H4 (cell line): Measurements from ENCODE around the gene C1QTNF4. TPM values are rescaled to one million over a fixed set of nuclear protein-coding genes. Genes with fewer than 3 reads are reported as not detected.

Experiments used
- DNase-seq: peaks from one replicate; pipeline ENCODE4 v3.0.0-alpha.2; 2015; ENCODE audit warnings: low spot score
- total RNA-seq: library from RNA; depleted of rRNA; stranded (reverse); fragments of >200 nt; shearing (Covaris generic); gene quantifications from 2 replicates; pipeline ENCODE4 v1.2.3, GENCODE V29; 2014

C1QTNF4 gene
- total RNA-seq, 1 experiment from 2014 or later: not detected

DNA sequence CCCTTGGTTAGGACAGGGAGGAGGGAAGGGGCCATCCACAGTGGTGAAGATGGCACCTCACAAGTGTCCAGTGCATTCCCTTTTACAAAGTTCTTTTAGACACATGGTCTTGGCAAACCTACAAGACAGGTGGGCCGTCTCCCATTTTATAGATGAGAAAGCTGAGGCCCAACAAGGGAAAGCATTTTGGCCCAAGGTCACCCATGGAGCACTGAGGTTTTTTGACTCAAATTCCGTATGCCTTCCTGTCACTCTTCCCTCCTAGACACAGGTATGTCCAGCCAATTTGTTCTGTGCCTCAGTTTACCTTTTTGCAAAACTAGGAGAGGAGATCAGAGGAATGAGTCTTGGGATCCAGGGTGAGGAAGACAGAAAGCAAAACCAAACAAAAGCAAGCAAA, 1.2 kb downstream of the C1QTNF4 start:
- DNase-seq: no peak

DNA sequence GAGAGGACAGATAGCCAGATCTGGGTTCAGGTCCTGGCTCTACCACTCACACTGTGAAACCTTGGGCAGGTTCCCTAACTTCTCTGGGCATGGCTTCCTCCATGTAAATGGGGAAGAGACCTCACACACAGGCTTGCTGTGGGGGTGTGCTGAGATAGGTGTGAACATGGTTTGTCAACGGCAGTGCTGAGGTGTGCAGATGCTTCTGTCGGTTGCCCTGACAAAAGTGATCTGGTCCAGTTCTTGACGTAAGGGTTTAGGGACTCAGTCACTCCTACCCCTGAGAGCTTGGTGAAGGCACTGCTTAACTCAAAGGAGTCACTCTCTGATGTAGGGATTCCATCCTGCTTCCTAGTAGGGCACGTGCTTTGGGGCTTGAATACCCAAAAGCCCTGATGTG, 2.0 kb downstream of the C1QTNF4 start:
- DNase-seq: no peak

GRCh38 chr11:47591764-47592163, 2.4 kb downstream of the C1QTNF4 start:
- DNase-seq: no peak

GRCh38 chr11:47589977-47590861, 4.0 kb downstream of the C1QTNF4 start:
- no peak for DNase-seq

DNA sequence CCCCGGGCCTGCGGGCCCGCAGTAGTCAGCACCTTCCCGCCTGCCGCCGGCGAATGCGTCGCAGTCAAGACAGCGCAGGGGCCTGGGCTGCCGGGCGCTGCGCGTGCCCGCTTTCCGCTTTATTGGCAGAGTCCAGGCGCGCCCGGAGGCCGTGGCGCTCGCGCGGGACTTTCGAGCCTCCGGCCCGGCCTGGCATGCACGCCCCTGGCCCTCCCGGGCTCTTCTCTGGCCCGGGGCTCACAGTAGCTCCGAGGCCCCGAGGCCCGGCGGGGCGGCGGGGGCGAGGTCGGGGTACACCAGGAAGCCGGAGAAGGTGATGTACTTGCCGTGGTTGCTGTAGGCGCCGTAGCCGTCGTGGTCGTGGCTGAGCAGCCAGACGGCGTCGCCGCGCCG, 4.6 kb downstream of the C1QTNF4 start:
- no peak for DNase-seq

DNA sequence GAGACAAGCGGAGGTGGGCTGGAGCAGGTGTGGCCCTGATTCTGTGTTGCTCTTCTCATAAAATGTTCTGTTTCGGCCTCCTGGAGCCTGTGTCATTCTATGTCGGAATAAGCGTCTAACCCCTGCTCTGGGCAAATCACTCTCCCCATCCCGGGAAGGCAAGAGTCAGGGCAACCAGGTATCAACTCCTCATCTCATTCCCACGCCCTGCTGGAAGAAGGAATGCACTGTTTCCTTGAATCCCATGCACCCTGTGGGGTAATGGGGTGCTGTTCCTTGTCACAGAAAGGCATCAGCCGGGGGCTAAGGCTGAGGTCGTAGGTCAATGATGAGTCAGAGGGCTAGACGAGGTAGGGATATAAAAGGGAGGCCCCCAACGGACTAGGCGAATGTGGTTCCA, 5.1 kb downstream of the C1QTNF4 start:
- DNase-seq: no peak

GRCh38 chr11:47587723-47588326, 6.4 kb downstream of the C1QTNF4 start:
- no peak for DNase-seq

DNA sequence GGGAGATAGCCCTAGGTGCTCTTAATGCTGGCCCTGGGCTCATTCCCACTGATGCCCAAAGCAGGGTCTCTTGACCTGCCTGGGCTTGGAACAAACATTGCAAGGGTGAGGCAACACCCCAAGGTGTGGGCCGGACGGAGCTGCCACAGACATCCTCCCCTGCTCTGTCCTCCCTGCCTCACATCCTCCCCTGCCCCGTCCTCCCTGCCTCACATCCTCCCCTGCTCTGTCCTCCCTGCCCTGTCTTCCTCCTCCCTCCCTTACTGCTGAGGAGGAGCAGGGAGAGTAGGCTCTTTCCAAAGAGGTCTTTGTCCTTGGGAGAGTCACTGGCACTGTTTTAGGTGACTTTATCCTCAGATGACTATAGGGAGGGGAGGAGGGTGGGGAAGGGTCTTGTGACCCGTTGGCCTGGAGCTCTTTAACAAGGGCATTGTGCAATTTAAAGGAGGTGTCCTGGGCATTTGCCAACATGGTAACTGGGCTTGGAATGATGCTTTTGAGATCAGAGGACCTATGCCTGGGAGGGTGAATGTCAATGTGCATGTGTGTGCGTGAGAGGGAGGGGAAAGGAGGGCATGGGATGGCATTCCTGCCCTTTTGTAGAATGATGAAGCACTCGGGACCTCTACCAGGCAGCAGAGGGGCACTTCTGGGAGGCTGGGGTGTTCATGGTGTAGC, 7.0 kb downstream of the C1QTNF4 start:
- no peak for DNase-seq

- DNase-seq: no peak
Measured at GRCh38 chr11:47586098-47586855, 7.9 kb downstream of the C1QTNF4 start, which contains the start of gene FAM180B. Gene FAM180B, plus strand, starts transcription at chr11:47586678. Its CDS starts 91 bp downstream, at chr11:47586769.

DNA sequence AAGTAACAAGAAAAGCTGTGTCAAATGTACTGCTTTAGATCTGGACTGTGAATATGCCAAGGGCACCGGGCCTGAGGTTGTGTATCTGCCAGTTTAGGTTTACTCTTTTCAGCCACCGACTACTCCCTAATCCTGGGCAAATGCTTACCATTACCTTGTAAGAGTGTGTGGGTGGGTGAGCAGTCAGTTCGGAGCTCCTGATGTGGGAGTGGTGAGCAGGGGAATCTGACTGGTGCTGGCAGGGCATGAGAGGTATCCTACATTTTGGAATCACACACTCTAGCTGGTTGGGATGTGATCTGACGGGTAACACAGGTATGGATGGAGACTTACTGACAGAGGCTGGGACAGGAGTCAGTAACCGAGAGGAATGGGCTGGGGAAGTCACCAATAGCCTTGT, 10.4 kb downstream of the C1QTNF4 start:
- no peak for DNase-seq

- peak; percentile 82 for DNase-seq
Measured at GRCh38 chr11:47578524-47579494, 15.4 kb downstream of the C1QTNF4 start, which contains the start of the genes KBTBD4 and NDUFS3. Gene KBTBD4, minus strand, starts transcription at chr11:47578970. Its CDS starts 19 bp downstream, at chr11:47578951. Gene NDUFS3, plus strand, starts transcription at chr11:47579074. Its CDS starts 18 bp downstream, at chr11:47579092.

- no peak for DNase-seq
Measured at GRCh38 chr11:47577460-47578041, 16.7 kb downstream of the C1QTNF4 start.

DNA sequence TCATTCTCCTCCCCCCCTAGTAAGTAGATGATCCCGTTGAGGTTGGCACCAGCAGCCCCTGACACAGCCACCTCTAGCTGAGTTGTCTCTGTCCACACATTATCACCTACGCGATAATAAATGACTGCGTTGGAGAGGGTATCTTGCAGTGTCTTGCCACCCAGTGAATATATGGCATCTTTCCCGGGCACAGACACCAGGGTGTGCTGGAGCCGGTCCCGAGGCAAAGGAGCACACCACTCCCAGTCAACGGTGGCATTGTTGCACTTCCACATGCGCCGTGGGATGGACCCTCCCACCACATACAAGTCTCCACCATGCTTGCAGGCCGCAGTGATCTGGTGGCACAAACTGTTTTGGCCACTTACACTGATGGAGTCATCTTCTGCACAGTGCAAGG, 20.9 kb downstream of the C1QTNF4 start:
- no peak for DNase-seq

GRCh38 chr11:47572715-47573255, 21.4 kb downstream of the C1QTNF4 start:
- no peak for DNase-seq

GRCh38 chr11:47571895-47572294, 22.3 kb downstream of the C1QTNF4 start:
- DNase-seq: no peak

DNA sequence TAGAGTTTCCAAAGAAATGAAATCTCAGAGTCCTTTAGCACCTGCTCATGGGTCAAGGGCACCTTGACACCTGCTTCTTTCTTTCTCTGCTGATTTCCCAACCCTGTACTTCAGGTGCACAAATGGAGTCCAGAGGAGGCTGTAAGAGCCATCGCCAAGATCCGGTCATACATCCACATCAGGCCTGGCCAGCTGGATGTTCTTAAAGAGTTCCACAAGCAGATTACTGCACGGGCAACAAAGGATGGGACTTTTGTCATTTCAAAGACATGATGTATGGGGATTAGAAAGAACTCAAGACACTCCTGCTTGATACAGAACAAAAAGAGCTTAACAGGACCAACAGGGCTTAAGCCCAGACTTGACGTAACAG, 22.9 kb downstream of the C1QTNF4 start:
- DNase-seq: no peak

GRCh38 chr11:47570651-47571356, 23.4 kb downstream of the C1QTNF4 start:
- no peak for DNase-seq

DNA sequence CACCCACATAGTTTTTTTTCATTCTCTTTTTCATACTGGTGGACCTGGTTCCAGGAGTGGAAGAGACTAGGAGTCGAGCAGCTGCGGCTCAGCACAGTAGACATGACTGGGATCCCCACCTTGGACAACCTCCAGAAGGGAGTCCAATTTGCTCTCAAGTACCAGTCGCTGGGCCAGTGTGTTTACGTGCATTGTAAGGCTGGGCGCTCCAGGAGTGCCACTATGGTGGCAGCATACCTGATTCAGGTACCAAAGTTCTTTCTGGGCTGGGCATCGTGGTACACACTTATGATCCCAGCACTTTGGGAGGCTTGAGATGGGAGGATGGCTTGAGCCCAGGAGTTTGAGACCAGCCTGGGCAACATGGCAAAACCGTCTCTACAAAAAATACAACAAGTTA, 24.6 kb downstream of the C1QTNF4 start:
- DNase-seq: no peak

DNA sequence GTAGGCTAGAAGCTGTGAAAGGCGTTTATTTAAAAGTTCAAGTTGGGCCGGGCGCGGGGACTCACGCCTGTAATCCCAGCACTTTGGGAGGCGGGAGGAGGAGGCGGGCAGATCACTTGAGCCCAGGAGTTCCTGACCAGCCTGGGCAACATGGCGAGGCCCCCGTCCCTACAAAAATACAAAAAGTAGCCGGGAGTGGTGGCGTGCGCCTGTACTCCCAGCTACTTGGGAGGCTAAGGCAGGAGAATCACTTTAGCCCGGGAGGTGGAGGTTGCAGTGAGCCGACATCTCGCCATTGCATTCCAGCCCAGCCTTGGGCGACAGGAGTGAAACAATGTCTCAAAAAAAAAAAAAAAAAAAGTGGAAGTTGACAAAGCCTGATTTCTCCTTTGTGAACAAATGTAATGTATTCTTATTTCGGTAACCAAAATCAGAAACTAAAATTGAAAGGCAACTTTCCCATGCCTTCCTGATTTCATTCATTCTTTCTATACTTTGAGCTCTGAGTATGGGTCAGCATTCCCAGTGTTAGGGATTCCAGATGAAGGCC, 28.0 kb downstream of the C1QTNF4 start:
- no peak for DNase-seq
